HG02678 (cell line): ENCODE data around the gene SLC6A6.
A peak's percentile ranks its signal among the peaks of the same experiment; 100 is the strongest.

Source experiments
- ATAC-seq: cut with Tn5 transposase; IDR thresholded peaks from one replicate; pipeline ENCODE4 v1.9.1; 2021; ENCODE audit warnings: mild to moderate bottlenecking, moderate library complexity; ENCODE audit not compliant: unreplicated experiment

Gene SLC6A6

GRCh38 chr3:14415501-14415900 lies 13.1 kb downstream of the SLC6A6 start:
- ATAC-seq = no peak

- ATAC-seq = no peak
Observed at GRCh38 chr3:14416453-14416852, 14.0 kb downstream of the SLC6A6 start.

DNA sequence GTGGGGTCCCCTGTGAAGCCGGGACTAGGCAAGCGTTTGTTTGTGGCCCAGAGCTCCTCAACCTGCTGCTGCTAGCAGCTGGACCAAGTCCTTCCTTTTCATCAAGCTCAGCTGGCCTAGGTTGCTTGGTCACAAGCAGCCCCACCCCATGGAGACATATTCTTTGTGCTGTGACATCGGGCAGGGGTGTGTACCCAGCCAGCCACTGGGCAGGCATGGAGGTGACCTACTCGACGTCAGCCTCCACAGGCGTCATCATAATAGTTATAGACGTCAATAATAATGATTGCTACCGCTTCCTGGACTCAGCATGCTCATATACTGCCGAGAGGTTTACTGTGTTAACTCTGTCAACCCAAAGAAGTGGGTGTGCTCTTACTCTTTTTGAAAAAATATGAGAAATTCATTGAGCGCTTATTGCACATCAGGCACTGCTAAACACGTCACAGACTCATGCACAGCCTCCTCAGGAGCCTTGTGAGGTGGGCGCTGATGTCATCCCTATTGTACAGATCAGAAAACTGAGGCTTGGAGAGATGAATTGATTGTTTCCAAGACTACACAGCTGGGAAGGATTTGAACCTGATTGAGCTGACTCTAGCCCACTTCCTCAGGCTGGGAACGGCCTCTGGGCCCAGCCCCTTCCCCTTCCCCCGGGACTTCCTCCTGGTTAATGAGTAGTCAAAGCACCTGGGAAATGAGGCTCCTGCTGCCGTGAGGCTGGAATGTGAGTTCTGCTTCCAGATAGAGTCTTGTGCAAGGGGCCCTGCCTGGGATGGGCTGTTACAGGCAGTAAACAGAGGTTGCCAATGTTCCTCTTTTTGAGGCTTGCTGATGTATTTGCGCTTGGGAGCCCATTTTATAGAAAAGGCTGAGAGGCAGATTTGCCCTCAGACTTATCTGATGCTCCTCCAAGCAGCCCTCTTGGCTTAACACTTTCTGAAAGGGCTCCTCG lies 16.2 kb downstream of the SLC6A6 start:
- ATAC-seq = no peak

- no peak for ATAC-seq
Observed at GRCh38 chr3:14422016-14422963, 19.9 kb downstream of the SLC6A6 start.

GRCh38 chr3:14423197-14423743 lies 20.9 kb downstream of the SLC6A6 start:
- ATAC-seq = no peak

DNA sequence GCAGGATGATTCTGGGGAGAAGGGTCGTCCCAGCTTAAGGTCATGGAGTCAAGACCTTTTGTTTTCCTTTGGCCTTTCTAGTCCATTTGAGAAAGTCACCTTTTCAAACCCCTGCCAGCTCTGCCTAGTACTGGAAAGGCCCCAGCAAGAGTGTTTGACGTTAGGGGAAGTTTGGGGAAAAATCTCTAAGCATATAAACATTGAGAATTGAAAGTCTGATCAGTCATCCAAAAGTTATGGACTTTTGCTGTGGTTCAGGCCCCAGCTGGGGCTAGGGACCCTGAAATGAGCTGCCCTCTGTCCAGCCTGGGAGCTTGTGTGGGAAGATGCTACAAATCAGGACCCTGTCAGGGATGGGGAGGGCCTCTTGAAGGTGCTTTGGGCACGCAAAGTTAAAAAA lies 21.6 kb downstream of the SLC6A6 start:
- ATAC-seq = peak; percentile 33

DNA sequence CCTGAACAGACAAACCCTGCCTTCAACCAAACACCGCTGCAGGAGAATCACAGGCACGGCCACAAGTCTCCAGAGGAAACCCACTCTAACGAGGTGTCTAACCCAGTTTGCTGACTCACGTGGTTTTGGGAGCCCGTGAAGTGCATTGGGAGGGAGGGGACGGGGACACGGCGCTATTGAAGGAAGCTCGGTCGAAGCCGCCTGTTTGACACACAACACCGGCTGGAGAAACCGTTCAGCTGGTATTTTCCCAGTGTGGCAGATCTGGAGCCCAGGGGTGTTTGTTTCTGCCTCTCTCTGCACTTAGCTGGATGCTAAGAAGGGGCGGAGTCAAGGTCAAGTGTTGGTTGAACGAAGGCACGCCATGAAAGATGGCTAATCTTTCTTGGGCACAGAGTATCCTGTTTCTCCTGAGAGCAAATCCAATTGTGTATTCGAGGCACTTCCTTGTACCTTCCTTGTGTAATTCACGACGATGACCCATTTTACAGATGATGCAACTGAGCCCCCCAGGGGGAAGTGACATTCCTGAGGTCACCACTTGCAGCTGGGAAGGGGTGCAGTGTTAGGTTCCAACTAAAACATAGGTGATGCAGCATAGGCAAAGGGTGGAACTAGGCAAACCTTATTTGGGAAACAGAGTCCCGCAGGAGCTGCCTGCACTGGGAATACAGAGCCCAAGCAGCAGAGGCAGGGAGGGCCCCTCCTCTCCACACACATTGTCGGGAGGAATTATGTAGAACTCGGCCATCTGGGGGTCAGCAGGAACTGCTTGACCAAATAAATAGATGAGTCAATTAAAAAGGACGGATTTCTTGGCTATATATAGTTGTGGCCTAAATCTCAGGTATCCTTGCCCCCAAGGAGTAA lies 22.5 kb downstream of the SLC6A6 start:
- ATAC-seq = no peak

DNA sequence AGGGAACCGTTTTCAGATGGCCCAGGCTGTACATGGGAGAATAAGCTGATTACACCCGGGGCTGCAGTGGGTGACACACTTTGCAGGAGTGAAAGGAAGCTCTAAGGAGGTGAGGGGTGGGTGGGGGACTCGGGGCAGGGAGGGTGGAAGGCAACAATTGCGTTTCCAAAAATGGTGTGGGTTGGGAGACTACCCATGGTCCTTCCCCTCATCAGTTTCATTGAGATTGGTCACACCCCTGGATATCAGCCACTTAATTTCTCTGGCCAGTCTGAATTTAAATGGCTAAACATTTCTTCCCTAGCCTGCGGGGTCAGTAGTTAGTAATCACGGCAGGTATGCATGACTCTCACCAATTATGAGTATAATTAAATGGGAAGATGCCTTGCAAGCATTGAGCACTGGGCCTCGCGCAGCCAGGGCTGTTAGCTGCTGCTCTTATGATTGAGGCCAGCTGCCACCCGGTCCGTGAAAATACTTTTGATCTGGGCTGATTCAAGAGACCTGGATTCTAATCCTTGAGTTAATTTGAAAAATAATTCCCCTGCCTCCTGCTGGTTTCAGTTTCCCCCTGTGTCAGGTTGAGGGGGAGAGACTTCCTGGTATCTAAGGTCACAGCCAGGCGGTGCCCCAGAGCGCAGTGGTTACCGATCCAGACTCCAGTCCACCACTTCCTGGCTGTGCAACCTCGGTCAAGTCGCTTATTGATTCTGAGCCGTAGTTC lies 23.3 kb downstream of the SLC6A6 start:
- peak; percentile 54 for ATAC-seq

DNA sequence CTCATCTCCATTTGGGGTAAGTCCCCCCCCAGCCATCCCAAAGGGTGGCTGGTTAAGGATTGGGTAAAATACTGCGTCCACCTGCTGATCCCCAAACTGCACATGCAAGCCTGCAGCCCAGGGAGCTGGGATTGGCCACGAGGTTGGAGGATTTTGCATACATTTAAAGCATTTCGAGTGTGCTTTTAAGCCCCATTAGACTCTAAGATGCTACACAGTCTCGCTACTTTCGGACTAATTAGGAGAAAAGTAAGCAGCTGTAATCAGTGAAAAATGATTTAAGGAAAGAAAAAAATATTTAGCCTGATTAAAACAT lies 23.9 kb downstream of the SLC6A6 start:
- ATAC-seq = no peak

- ATAC-seq = no peak
Observed at GRCh38 chr3:14428087-14429033, 26.0 kb downstream of the SLC6A6 start.

- no peak for ATAC-seq
Observed at GRCh38 chr3:14429237-14429636, 26.8 kb downstream of the SLC6A6 start.

DNA sequence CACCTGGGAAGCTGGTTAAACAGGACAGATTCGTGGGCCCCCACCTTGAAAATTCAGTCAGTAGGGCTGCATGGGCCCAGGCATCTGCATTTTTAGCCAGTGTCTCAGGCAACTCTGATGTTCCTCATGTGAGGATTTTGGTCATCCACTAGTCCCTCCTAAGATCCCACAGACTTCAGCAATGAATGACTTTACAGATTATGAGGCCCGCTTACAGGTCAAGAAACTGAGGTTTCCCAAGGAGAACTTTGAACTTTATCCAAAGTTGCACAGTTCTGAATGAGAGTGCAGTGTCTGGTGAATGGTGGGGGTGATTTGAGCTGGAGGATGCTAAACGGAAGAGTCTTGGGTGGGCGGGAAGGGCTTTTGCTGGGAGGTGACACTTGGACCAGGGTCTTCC lies 27.2 kb downstream of the SLC6A6 start:
- ATAC-seq = no peak

- ATAC-seq = no peak
Observed at GRCh38 chr3:14430053-14430452, 27.6 kb downstream of the SLC6A6 start.

- ATAC-seq = no peak
Observed at GRCh38 chr3:14430706-14431451, 28.5 kb downstream of the SLC6A6 start.

GRCh38 chr3:14431452-14431916 lies 29.1 kb downstream of the SLC6A6 start:
- peak; percentile 26 for ATAC-seq

GRCh38 chr3:14431917-14432834 lies 29.8 kb downstream of the SLC6A6 start:
- peak; percentile 82 for ATAC-seq

DNA sequence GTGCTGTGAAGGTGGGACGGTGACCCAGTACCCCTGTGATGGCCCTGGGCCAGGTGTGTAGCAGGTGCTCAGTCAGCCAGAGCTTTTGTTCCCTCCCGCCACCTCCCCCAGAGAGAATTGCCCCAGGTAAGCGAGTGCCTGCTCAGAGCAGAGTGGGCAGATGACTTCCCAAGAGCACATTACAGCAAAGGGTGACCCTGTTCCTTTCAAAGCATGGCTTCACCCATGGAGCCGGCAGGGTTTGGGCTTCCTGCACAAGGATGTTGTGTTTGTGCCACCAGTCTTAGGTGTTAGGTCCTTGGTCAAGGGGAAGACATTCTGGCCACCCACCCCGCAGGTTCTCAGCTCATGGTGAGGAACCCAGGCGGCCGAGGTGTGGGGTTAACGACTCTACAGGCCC lies 30.7 kb downstream of the SLC6A6 start:
- ATAC-seq = no peak
